HK-2 (cell line): ENCODE measurements around the gene CALN1.
A peak's percentile ranks its signal among the peaks of the same experiment; 100 is the strongest.
"Not testable (repeated sequence)": the region's sequence is repeated elsewhere in the genome, so short reads cannot be mapped to it uniquely, and the experiment has no call there.

Experiments
- DNase-seq: peaks from one replicate; pipeline ENCODE4 v3.0.0-alpha.2; 2018; ENCODE audit not compliant: unreplicated experiment

CALN1 gene

DNA sequence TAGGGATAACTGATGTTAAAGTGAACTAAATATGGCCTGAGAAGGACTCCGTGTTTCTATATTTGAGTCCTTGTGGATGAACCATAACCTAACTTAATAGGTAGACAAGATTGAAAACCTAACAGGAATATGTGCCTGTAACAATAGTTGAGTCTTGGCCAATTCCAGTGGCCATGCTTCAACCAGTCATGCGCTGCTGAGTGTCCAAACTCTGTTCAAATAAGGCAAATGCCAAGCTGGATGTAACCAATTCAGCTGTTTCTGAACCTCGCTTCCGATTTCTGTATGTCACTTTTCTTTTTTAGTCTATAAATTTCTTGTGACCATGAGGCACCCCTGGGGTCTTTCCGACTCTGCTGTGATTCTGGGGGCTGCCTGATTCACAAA is 672.0 kb downstream of the CALN1 start:
- DNase-seq: no peak

DNA sequence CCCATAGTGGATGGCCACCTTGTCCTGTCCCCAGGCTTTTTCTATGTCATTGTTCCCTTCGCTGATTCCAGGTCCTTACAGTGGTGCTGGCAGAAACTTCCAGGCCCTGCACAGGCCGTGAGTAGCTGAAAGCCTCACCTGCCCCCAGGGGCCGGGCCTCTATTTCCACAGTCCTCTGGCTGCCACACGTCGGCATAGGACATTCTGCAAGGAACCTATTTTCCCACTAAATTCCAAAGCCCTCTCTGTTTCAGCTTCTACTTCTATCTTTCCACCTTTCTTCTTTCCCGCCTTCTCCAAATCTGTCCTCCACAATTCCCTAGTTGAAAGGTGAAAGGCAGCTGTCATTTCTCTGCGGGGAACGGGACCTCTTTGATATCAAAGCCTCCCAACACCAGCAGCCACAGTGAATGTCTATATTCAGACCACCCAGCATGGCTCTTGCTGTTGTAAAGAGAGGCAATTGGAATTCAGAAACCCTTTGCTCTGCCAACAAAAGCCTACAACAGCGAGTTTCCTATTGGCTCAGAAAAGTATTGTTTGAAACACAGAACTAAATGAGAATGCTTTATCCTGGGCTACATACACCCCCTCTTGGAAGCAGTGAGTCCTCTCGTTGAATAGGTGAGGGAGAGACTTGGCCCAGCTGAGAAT is 672.5 kb downstream of the CALN1 start:
- DNase-seq: no peak

DNA sequence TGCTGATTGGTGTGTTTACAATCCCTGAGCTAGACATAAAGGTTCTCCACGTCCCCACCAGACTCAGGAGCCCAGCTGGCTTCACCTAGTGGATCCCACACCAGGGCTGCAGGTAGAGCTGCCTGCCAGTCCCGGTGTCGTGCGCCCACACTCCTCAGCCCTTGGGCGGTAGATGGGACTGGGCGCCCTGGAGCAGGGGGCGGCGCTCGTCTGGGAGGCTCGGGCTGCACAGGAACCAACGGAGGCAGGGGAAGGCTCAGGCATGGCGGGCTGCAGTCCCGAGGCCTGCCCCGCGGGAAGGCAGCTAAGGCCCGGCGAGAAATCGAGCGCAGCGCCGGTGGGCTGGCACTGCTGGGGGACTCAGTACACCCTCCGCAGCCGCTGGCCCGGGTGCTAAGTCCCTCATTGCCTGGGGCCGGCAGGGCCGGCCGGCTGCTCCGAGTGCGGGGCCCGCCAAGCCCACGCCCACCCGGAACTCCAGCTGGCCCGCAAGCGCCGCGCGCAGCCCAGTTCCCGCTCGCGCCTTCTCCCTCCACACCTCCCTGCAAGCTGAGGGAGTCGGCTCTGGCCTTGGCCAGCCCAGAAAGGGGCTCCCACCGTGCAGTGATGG is 674.1 kb downstream of the CALN1 start:
- not testable (repeated sequence) for DNase-seq

DNA sequence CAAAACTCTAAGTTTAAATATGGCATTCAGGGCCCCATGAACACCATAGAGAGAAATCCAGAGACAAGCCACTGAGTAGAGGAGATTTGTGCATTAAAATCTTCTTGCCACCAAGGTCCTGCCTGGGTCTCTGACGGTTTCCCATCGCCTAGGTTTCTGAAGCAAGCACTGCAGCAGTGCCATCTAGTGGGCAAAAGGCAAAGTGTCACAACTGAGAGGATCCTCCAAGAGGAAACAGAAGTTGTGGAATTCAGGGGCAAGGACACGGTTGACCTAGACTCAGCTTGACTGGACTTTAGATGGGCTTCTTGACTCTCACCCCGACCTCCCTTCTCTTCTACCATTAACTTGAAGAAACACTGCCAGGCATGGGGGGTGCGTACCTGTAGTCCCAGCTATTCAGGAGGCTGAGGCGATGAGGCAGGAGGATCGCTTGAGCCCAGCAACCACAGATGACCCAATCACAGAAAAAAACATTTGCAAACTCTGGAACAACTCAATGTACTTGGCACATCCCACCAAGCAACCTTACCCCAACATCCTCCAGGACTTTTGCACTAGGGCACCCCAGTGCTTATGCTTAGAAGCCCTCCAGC is 676.1 kb downstream of the CALN1 start:
- peak; percentile 53 for DNase-seq

DNA sequence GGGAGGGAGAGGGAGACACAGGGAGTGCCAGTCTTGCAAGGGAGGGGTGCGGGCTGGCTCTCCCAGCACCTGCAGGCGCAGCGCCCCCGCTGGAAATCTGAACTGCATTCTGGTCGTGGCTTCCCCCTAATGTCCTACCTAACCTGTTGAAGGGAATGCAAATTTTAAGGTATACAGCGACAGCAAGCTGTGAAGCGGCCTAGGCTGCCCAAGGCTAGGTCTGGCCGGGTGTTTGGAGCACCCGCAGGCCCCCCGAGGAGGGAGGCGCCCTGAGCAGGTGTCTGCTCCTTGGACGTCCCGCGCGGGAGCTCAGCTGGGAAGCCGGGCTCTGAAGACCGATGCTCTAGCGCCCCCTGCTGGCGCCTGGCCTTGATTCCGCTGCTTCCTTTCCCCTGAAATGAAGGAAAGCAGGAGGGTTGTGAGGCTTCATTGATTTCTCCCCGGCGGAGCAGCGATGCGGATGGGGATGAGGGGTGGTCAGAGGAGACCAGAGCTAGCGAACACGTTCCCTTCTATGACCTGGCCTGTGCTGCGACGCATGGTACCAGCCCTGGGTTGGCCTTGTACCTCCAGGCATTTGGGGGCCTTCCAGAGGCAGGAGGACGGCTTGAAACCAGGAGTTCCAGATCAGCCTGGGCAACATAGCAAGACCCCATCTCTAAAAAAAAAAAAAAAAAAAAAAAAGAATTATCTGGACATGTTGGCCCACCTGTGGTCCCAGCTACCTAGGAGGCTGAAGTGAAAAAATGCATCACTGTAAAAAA is 678.8 kb downstream of the CALN1 start:
- peak; percentile 79 for DNase-seq

DNA sequence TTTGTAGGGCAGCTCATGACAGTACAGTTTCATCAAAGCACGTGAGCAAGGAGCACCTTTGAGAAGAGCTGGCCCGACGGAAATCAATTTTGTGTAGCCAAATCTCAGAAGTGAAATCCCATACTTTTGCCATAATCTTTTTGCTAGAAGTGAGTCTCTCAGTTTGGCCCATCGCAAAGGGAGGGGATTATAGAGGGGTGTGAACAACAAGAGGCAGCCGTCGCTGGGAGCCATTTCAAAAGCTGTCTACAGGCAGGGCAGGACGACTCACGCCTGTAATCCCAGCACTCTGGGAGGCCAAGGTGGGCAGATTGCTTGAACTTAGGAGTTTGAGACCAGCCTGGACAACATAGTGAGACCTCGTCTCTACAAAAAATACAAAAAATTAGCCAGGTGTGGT is 680.4 kb downstream of the CALN1 start:
- no peak for DNase-seq
